Erythroblast (primary cell): ENCODE results near the gene GNRH2.

Source experiments
- GATA1 ChIP-seq: IDR thresholded peaks from 2 replicates; pipeline ENCODE4 v1.6.1; 2011; ENCODE audit warnings: low read depth, mild to moderate bottlenecking, control low read depth, low read length, moderate library complexity
- POLR2A ChIP-seq: IDR thresholded peaks from 2 replicates; pipeline ENCODE4 v1.6.1; 2011; ENCODE audit warnings: mild to moderate bottlenecking, low read length

DNA sequence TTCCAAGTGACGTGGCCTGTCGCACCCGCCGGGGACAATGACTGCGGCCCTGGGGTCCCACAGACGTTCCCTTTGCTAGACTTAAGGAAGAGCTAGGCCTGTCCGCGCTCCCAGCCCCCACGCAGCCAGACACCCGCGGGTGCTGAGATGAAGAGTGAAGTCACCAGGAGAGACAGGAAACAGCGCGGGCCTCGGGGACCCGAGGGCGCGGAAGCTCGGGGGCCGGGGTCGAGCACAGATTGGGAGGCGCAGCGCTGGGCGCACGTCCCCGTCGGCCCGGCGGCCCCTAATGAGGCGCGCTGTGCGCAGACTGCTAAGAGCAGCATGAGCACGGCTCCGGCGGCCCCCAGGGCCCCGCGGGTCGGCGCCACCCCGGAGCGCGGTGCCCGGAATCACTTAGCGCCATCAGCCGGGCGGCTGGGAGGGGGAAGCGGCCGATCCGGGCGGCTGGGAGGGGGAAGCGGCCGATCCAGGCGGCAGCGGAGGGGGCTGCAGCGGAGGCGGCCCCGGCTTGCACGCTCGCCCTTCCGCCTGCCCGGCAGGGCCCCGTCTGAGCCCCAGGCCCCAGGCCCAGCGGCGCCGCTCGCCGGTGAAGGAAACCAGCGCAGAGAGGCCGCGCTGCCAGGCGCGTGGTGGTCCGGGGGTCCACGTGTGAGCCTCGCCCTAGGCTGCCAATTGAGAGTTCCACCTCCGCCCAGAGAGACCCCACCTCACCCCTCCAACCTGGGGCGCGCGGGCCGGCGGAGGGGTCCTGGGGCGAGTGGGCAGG lies 49.4 kb downstream of the GNRH2 start:
- TF ChIP-seq POLR2A: no peak
- TF ChIP-seq GATA1: no peak
